Nephron (organoid): Measurements from ENCODE around the gene DDX17.

Source experiments
- H3K27ac Mint-ChIP-seq, 3 experiments: 2 replicates each; pipeline ENCODE4 v1.8.0; 2020; ENCODE audit warnings: mixed read lengths in 3 of 3, mild to moderate bottlenecking in 2 of 3, moderate library complexity in 1 of 3
- H3K27me3 Mint-ChIP-seq: 2 replicates; pipeline ENCODE4 v1.8.0; 2021; ENCODE audit warnings: low read depth, mild to moderate bottlenecking, moderate library complexity, mixed read lengths
- H3K36me3 Mint-ChIP-seq: 2 replicates; pipeline ENCODE4 v1.8.0; 2020; ENCODE audit warnings: low read depth, mixed read lengths
- H3K4me1 Mint-ChIP-seq: 2 replicates; pipeline ENCODE4 v1.8.0; 2020; ENCODE audit warnings: mixed read lengths
- H3K4me3 Mint-ChIP-seq, 3 experiments: 2 replicates each; pipeline ENCODE4 v1.8.0; 2020; ENCODE audit warnings: mild to moderate bottlenecking in 3 of 3, mixed read lengths in 3 of 3, moderate library complexity in 2 of 3
- H3K9me3 Mint-ChIP-seq: 2 replicates; pipeline ENCODE4 v1.8.0; 2020; ENCODE audit warnings: mixed read lengths
- CTCF ChIP-seq, 3 experiments: fragments of 200-600 bp; sonication (generic); IDR thresholded peaks; one replicate each; pipeline ENCODE4 v1.5.0; 2021; ENCODE audit warnings: antibody characterized with exemption in 3 of 3; ENCODE audit not compliant: unreplicated experiment in 3 of 3

The DDX17 gene

GRCh38 chr22:38490915-38491314, 15.2 kb downstream of the DDX17 start:
- Mint-ChIP-seq H3K9me3 (no peaks in the 10 kb centered on the region), H3K36me3 (peaks cover 85% of the 10 kb centered on the region), H3K27me3 (no peaks in the 10 kb centered on the region), H3K4me3 (no peak overlapping the region), H3K27ac (peak overlapping the region in 2 of 3 experiments; percentile 5 to 35), H3K4me1 (peaks cover 22% of the 10 kb centered on the region)
- no peak for TF ChIP-seq CTCF (IDR thresholded peaks at IDR 0.05; ENCODE audit: unreplicated experiment in 3 of 3)

GRCh38 chr22:38490475-38490874, 15.6 kb downstream of the DDX17 start:
- Mint-ChIP-seq H3K4me3 (peak overlapping the region in 1 of 3 experiments; percentile 1), H3K4me1 (peaks cover 22% of the 10 kb centered on the region), H3K36me3 (peaks cover 85% of the 10 kb centered on the region), H3K27ac (peak overlapping the region in 2 of 3 experiments; percentile 5 to 35), H3K27me3 (no peaks in the 10 kb centered on the region), H3K9me3 (no peaks in the 10 kb centered on the region)
- TF ChIP-seq CTCF (IDR thresholded peaks at IDR 0.05; ENCODE audit: unreplicated experiment in 3 of 3), result no peak

GRCh38 chr22:38489561-38490145, 16.5 kb downstream of the DDX17 start:
- Mint-ChIP-seq H3K4me3 (no peak overlapping the region), H3K9me3 (no peaks in the 10 kb centered on the region), H3K36me3 (peaks cover 85% of the 10 kb centered on the region), H3K4me1 (peaks cover 22% of the 10 kb centered on the region), H3K27me3 (no peaks in the 10 kb centered on the region), H3K27ac (peak overlapping the region in 2 of 3 experiments; percentile 37 to 39)
- no peak for TF ChIP-seq CTCF (IDR thresholded peaks at IDR 0.05; ENCODE audit: unreplicated experiment in 3 of 3)

- Mint-ChIP-seq H3K27ac (peak overlapping the region in 1 of 3 experiments; percentile 37), H3K9me3 (no peaks in the 10 kb centered on the region), H3K4me1 (peaks cover 22% of the 10 kb centered on the region), H3K27me3 (no peaks in the 10 kb centered on the region), H3K4me3 (no peak overlapping the region), H3K36me3 (peaks cover 85% of the 10 kb centered on the region)
- TF ChIP-seq CTCF (IDR thresholded peaks at IDR 0.05; ENCODE audit: unreplicated experiment in 3 of 3), result no peak
Measured at GRCh38 chr22:38489142-38489541, 17.0 kb downstream of the DDX17 start.

GRCh38 chr22:38487946-38488345, 18.2 kb downstream of the DDX17 start:
- Mint-ChIP-seq H3K9me3 (no peaks in the 10 kb centered on the region), H3K27ac (peak overlapping the region; percentile 2 to 28 (median 7)), H3K4me3 (no peak overlapping the region), H3K27me3 (no peaks in the 10 kb centered on the region), H3K4me1 (peaks cover 22% of the 10 kb centered on the region), H3K36me3 (peaks cover 85% of the 10 kb centered on the region)
- TF ChIP-seq CTCF (IDR thresholded peaks at IDR 0.05; ENCODE audit: unreplicated experiment in 3 of 3), result no peak

- Mint-ChIP-seq H3K36me3 (peaks cover 92% of the 10 kb centered on the region), H3K9me3 (no peaks in the 10 kb centered on the region), H3K4me1 (peaks cover 21% of the 10 kb centered on the region), H3K27me3 (no peaks in the 10 kb centered on the region), H3K4me3 (no peak overlapping the region), H3K27ac (peak overlapping the region in 2 of 3 experiments; percentile 1 to 48)
- no peak for TF ChIP-seq CTCF (IDR thresholded peaks at IDR 0.05; ENCODE audit: unreplicated experiment in 3 of 3)
Measured at GRCh38 chr22:38485783-38486182, 20.3 kb downstream of the DDX17 start.
